Stomach (tissue), 4 donors: Measurements from ENCODE around the gene MYO3B.

Experiments
- CTCF ChIP-seq, 7 experiments: fragments of 450-650 bp in 4 of 7; fragments of 200-600 bp in 3 of 7; sonication (generic) in 3 of 7; IDR thresholded peaks; one replicate each; pipeline ENCODE4 v1.5.1; 2016 to 2019; ENCODE audit warnings: antibody characterized with exemption in 7 of 7, control low read depth in 2 of 7, mild to moderate bottlenecking in 1 of 7
- POLR2A ChIP-seq, 4 donors: fragments of 450-650 bp; IDR thresholded peaks; one replicate each; pipeline ENCODE4 v1.6.1; 2016; ENCODE audit warnings: antibody characterized with exemption in 4 of 4, control low read depth in 2 of 4, mild to moderate bottlenecking in 1 of 4, moderate library complexity in 1 of 4

DNA sequence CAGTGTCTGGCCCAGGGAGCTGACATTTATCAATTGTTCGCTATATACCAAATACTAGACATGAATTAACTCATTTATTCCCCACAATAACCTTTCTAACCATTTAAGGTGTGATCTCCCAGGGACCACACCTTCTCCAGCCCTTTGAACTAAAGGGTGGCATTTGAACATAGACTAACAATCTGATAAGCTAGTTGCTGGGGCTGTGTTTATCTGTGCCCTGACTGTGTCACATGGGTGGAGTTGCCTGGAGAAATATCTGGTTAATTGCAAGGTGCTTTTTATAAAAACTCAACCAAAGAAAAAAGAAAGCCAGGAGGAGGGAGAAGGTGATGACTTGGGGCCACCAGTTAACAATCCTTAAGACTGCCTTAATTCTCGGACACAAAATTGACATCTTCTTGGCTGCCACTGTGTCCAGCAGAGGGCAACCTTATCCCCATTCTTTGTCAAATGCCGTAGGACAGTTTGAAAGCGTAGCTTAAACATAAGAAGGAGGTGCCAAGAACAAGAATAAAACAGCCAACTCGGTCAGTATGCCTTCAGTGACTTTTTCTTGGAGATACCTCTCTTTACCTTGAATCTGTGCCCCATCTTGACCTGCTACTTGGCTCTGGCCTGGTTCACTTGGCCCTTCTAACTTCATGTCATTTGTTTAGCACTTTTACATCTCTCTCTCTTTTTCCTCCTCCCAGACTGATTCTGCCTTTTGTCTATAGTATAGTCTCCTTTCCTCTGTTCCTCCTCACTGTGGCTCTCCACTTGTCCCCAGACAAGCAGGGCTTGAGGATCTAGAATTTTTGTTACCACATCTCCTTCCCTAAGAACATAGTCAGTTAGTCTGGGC, 183.4 kb downstream of the MYO3B start:
- TF ChIP-seq CTCF (IDR thresholded peaks at IDR 0.05), result peak in 5 of 7 experiments; percentile 37 to 54 (median 52)
- no peak for TF ChIP-seq POLR2A (IDR thresholded peaks at IDR 0.05)
